Fibroblast of skin of right quadriceps (primary cell): Measurements from ENCODE around the gene SSBP3.

Experiments used
- DNase-seq: peaks from one replicate; pipeline ENCODE4 v3.0.0-alpha.2; 2013

SSBP3 gene

DNA sequence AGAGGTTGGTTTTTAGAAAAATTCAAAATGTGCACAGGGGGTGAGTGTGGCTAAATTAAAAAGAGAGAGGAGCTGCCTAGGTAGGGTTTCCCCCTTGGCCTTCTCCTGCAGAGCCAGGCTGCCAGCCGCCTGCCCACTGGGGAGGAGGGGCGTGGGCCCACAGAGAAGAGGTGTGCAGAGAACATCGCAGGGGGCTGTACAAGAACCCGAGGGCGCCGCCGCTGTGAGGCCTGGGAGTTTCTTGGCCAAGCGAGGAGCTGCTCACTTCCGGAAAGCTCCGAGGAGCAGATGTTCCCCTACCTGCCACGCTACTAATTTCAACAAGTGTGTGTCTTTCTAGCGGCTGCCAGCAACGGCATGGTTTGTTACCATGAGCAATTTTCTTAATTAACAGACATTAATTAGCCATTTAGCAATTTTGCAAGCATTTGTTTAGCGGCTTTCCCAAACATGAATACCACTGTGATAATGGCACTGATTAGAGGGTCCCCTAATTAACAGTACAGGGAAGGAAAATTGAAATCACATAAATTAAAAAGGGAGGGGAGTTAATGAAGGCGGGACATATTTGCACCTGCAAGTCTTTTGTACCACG, 146.6 kb downstream of the SSBP3 start:
- DNase-seq = no peak

DNA sequence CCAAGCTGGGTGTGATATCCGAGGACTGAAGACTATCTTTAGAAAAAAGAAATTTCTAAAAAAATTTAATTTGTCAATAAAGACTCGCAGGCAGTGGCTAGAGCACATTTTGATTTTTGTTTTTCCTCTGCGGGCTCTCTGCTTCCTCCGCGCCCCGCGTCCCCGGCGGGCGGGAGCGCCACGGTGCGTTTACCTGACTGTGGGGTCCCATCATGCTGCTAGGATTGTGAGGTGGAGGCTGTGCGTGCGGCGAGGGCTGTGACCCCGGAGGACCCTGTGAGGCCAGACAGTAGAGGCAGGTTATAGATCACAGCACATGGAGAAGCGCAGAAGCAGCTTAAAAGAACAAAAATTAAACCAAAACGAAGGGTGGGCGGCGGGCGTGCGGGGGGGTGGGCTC, 148.3 kb downstream of the SSBP3 start:
- no peak for DNase-seq

DNA sequence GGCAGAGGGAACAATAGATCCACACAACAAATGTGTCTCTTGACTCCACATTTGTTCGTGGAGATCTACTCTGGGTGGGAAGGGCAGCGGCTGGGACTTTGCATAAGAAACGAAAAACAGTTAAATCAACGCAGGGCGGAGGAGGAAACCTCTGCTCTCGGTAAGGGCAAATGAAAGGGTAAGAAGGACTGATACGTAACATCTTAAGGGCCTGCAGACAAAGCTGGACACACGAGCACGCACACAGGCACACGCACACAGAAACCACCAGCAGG, 148.9 kb downstream of the SSBP3 start:
- DNase-seq = no peak

DNA sequence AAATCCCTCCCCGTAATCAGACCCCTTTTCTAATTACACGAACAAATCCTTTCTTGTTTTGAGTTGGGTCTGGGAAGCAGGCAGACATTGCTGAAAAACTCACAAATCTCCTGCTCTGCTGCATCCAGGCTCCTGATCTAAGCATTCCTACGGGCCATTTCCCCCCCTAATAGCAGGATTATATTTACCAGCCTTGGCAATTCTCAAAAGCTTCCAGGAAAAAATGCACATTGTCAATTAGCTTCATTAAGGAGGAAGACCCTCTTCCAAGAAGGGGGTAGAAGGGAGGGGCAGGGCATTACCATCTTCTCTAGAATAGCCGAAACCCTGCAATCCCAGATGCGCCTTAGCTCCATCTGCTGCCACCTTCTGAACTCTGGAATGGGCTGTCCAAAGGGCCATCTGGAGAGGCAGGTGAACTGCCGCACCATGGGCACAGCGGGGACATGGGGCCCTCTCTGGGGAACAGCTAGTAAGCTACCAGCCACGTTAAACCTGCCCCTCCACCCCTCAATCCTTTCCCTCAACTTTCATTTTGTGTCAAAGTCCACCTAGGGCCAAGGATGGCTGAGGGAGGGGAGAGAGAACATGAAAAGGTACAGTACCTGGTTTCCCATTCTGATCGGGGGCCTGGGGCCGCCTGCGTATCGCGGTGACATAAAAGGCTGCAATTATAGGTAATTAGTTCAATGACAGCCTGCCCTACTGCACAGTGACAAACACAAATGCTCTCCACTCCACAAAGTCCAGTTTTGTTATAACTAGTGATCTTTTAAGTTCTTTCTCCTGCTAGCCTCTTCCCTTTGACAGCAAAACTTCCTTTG, 149.5 kb downstream of the SSBP3 start:
- DNase-seq = no peak

DNA sequence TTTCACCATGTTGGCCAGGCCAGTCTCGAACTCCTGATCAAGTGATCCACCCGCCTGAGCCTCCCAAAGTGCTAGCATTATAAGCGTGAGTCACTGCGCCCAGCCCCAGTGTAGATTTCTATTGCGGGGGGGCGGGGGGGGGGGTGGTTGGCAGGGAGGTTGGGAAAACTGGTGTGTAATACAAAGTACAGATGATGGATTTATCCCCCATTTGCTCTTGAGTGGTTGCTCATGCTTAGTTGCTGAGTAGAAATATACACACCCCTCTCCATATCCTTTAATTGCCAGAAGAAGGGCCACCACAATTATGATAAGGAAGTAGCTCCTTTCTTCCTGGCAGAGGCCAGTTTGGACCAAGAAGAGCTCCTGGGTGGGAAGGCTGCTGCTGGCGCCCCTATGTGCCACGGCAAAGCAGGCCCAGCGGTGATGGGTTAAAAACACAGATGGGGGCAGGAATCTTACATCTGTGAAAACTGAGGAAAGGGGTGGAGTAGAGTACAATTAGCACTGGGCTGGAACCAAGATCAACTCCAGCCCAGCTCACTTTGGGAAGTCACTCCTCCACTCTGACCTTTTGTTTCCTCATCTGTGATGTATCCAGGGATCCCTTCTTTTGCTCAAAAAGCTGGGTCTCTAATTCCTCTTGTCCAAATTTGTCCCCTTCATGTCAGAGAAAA, 151.0 kb downstream of the SSBP3 start:
- DNase-seq = peak; percentile 73

DNA sequence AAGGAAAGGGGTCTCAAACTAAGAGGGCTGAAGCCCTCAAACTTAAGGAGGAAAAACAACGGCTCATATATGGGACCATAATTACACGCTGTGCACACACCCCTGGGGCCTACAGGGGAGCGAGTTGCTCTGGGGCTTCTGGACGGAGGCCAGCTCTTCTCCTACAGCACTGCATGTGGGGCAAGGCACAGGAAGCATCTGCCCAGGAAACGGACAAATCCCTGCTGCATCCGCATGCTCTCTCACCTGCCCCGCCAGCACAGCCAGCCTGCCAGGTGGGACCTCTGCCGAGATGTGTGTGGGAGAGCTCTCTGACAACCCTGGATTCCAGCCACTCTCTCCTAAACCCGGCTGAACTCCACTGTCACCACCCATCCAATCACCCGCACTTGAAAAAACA, 152.1 kb downstream of the SSBP3 start:
- DNase-seq = peak; percentile 72

DNA sequence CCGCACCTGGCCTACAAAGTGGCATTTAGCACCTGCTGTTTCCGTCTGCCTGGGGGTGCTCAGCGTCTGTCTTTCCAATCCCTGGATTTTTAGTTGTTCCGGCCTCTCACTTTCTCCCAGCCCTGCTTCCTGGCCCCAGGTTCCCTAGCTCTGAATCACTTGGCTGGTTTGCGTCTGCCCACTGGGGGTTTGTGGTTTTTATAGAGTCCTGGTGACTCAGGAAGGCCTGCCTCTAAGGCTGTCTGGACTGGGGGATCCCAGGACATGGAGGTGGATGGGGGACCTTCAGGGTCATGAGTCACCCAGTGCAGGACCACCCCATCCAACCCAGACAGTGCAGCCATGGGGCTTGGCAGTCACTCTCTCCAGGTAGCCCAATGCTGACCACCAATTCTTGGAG, 152.7 kb downstream of the SSBP3 start:
- DNase-seq = peak; percentile 93

DNA sequence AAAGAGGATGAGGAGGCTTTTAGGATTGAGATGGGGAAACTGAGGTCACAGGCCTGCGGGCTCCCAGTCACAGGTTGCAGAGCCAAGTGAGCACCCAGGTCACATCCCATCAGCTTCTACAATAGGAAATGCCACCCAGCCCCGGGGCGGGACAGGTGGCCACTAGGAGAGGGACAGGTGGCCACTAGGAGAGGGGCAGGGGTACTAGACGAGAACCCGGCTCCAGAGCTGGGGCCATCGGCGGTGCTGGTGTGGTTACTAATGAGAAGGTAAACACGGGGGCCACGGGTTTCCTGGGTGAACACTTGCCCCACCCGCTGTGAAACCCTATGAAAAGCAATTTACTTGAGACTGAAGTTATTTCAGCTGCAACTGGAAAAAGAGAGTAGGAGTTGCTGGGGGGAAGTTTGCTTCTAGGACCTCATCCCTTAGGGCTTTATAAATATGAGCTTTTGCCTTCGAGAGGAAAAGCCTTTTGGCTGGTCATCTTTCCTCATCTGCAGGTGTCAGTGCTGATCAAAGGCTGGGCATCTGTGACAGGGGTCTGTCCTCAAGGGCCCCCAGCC, 153.7 kb downstream of the SSBP3 start:
- DNase-seq = no peak

DNA sequence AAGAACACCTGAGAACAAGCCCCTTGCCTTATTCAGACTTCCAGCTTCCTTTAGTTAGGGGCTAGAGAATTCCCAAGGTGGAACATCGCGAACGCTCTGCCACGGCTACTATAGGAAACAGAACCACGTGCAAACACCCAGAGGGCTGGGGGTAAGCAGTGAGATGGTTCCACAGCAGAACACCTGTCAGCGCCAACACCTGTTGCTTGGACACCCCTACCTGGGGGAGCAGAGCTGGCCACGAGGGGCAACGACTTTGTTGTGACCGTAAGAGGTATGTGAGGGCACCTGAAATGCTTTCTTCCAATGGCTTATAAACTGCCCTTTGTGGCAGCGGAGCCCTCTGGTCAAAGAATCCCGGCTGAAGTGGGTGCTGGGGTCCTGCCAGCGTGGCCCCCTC, 155.5 kb downstream of the SSBP3 start:
- DNase-seq = no peak

DNA sequence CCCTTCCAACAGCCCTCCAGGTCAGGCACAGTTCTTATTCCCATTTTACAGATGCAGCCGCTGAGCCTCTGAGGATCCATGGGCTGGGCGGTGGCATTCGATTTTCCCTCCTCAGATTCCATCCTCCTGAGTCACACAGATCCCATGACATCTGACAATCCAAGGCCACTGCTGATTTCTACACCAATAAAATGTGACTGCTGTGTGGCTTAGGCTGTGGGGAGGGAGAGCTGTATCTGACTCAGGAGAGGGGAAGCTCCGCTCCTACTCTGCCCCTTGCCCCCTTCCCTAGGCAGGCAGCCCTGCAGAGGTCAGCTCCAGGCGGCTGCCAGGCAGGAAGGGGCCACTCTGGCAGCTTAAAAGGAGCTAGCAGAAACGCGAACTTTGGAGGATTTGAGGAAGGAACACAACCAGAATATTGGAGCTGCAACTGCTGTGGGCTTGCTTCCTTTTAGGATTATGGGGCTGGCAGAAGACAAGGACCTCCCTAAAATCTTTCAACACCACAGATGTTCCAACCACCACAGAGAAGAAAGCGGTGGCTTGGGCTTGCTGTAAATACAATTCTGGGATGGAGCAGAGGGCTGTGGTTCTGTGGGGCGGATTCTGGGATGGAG, 156.3 kb downstream of the SSBP3 start:
- DNase-seq = peak; percentile 77

DNA sequence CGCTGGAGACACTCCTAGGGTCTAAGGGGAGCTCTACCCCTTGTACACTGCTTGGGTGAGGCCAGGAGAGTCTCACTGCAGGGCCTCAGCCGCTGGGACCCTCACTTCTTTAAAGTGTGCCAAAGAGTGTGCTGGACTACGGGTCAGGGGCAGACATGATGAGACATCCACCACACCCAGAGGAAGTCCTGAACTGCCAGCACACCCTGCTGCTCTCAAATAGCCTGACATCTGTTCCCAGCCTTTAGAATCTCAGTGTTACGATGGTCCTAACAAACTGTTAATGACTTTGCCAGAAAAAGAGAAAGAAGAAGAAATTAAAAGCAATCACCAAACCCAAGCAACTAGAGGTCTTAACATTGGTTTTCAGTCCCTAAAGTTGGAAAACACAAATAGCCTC, 157.2 kb downstream of the SSBP3 start:
- no peak for DNase-seq

DNA sequence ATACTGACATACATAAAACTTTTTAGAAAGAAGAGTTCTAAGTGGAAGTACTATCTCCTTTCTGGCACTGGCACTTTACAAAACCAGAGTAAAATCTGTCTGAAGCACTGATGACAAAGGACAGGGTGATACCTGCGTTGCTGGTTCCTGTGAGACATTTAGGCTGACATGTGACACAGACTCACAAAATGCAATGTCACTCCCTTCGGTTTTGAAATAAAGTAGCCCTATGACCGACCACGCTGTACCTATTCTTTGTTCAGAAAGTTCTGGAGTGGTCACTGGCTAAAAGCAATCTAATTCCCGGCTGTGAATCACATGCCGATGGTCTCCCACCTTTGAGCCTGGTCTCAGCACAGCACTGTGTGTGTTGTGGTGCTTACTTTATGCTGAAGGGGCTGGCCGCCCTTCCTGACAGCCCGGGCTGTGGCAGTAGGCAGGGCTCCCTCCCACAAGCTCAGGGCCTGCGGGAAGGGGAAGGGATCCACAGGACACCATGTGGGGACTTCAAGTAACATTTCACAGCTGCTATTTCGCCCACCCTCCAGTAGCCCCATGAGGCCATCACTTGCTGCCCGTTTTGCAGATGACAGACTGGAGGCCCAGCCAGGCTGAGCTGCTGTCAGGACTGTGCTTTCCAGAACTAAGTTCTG, 158.2 kb downstream of the SSBP3 start:
- no peak for DNase-seq

DNA sequence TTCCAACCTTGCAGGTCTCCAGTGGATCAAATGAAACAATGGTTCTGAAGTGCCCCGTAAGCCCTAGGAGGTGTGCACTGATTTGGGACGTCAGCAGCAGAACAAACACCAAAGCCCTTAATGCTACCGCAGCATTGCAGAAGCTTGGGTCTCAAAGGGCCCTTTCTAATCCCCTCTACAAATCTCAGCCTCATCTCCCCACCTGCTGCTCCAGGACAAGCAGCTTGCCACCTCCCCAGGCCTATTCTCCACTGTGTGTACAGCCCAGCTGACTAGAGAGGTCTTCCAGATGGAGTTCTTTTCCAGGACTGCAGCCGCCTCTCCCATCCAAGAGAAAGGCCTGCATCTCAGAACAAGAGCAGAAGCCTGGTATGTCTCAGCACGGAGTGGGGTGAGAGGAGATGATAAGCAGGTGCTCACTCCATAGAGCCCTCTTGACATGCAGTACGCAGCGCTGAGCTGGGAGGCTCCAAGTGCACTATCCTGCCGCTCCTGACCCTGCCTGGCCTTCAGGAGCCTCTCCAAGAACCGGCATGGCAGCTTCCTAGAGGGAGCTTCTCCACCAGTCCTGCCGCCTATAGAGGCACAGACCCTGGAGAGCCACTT, 160.0 kb downstream of the SSBP3 start:
- DNase-seq = no peak

DNA sequence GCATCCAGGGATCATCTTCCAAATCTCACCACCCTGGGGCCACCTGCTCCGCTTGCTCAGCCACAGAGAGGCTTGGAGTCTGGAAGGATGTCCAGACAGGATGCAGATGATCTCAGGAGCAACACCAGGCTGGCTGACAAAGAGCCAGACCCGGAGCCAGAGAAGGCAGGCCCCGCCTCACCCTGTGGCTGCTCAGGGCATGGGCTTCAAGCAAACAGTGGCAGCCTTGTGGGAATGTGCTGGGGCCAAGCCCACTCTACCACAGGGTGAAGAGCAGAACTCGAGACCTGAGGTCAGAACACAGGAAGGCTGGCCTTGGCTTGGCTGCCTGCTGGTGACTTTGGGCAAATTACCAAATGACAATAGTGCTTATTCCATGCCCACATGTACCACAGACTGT, 160.7 kb downstream of the SSBP3 start:
- DNase-seq = no peak

DNA sequence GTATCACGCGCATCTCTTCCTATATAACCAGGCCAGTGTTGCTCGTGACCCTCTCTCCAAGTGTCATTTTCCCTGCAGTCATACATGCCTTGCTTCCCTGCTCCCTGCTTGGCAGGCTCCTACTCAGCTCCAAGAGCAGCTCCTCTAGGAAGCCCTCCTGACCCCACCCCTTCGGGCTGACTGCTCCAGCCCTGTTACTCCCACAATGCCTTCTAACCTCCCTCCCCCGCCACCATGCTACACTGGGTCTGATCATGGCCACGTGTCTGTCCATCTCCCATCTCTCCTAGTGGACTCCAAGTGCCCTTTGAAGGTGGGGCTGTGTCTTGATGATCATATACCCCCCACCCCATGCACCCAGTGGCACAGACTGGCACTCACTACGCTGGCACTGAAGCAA, 161.5 kb downstream of the SSBP3 start:
- DNase-seq = no peak

DNA sequence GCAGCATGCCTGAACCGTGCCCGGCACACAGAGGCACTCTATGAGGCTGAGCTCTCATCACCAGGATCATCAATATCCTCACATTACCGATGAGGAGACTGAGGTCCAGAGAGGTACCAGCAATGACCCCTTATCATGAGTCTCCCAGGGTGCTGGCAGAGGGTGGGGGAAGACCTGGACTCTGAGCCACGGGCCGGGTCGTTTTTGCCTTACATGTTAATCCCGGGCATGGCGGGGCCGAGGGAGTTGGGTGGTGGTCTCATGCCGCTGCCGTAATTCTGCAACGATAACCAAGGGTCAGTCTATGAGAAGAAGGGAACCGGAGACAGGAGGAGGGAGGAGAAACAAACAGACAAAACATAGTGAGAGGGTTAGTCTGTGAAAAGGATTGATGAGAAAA, 163.2 kb downstream of the SSBP3 start:
- DNase-seq = no peak

DNA sequence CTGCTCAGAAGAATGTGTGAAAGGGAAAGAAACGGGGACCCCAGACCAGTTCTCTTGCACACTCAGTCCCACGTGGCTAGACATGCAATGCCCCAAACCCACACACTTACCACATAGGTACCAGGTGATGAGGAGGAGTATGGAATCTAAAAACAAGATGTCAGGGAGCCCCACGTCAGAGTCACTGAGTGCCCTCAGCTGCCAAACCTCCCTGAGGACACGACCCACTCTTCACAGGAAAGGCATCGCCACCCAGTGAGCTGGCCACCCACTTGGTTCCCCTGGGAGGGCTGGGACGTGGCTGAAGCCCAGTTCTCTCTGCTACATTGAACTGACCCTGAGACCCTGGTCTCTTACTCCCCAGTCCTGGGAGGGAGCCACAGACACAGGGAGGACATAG, 164.8 kb downstream of the SSBP3 start:
- no peak for DNase-seq

DNA sequence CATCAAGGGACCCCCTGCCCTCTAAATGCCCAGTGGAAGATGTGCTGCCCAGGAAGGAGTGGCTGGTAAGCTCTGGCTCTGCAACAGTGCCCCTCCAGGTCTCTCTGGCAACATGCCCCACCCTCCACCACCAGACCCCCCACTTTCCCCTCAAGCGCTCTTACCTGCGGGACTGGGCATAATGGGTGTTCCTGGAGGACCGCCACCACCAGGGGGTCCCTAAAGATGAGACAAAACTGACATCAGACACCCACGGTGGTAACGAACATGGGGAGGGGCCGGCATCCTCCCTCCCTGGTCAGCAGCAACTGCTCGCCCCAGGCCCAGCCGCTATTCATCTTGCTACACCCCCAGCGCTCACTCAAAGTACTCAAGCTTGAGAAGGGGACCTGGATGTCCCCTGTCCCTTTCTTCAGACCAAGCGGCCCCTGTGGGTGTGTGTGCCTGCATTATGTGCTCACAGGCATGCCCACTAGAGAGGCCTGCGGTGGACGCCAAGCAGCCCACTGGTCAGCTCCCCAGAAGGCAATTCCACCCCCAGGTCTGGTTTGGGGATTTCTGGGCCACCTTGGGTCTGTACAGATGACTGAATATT, 165.4 kb downstream of the SSBP3 start:
- DNase-seq = no peak

DNA sequence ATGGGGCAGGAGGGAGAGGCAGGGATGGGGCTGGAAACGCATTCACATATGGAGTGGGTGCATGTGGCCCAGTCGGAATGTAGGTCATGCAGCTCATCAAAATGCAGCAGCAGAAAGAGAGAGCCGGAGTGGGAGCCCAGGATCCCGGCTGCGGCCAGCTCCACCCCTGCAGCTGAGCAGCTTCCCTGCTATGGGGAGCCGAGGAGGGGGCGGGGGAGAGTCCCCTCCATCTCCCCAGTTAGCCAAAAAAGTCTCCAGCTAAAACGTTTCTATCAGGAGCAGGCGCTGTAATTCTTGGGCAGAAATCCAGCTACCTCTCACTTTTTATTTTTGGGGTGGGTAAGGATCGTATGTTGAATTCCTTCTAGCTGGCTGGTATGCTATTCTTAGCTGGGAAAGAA, 166.6 kb downstream of the SSBP3 start:
- peak; percentile 51 for DNase-seq

DNA sequence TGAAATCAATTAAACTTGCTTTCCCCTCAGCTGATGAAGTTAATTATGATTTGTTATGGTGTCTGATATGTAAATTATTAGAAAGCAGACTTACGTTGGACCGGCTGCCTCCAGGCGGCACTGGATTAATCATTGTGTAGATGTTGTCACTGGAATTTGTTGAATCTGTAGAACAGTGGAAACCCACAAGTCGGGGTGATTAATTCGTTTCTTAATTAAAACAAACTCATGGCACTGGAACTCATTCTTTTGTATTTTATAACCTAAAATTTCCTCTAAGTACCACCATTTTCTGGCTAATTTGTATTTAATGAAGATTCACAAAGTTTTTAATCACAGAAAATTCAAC, 167.2 kb downstream of the SSBP3 start:
- peak; percentile 50 for DNase-seq

DNA sequence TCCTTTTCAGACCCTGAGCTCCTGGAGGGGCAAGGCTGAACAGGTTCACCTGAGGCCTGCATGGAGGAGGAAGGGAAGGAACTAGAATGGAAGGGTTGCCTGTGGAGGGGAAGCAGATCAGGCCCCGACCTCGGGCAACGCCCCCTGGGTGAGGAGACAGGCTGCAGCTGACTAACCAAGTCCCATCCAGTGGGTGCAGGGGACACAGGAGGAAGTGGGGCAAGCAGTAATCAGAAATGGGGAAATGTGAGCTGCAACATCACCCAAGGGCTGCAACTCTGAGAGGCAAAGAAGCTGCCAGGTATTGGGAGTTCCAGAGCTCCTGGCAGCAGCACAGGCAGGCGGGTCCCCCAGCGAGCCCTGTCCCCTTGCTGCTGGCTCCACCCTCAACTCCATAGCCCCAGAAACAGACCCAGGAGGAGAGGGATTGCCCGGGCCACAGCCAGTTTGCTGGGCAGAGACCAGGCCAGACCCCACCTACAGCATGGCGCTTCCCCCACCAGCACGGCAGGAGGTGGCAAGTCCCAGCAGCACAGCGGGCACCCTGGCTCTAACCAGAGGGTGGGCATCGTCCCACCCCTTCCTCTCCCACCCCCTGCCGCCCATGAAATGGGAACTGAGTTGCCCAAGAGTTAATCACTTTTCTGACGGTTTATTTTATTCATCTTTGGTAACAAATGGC, 167.7 kb downstream of the SSBP3 start:
- no peak for DNase-seq

DNA sequence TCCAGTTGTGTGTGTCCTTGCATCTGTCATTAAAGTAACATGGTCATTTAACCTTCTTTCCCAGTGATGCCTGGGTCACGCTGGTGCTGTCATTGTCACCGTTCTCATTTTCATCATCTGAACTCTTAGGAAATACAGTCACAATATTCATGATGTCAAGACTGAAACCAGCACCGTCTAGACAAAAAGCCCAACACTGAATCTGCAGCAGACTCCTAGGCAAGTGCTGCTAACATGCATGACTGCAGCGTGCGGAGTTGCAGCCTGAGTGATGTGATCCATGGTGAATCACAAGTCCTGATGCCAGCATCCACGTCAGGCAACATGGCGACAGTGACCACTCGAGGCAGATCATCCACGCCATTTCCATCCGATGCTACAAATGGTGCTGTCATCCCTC, 168.6 kb downstream of the SSBP3 start:
- DNase-seq = no peak
